ENCODE measurements around the gene CDA. TPM values are rescaled to one million over a fixed set of nuclear protein-coding genes. Genes with fewer than 3 reads are reported as not detected.

CDA gene
- total RNA-seq, 1 experiment from 2014 or later, result 0.62 TPM

DNA sequence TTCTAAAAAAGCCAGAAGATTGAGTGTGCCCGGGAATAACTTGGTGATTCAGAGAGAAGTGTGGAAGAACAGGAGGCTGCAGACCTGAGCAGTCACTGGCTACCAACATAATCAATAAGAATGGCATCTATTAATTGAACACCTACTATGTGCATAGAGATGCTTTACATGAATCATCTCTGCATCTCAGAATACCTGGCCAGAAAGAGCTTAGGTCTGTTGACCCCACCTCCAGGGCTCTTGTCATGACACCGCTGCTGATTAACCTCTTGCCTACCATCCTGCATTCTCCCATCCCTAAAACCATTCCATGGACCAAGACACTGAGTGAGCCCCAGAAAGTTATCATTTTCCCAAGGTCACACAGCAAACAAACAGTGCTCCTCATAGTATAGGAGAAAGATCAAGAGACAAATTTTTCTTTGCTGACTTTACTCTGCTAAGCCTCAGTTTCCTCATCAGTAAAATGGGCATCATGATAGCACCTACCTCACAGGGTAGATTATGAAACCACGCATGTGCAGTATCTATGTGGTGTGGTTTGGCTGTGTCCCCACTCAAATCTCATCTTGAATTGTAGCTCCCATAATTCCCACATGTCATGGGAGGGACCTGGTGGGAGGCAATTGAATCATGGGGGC is 28.1 kb downstream of the CDA start:
- TF ChIP-seq SIN3A (IDR thresholded peaks at IDR 0.05; ENCODE audit: borderline replicate concordance, insufficient read depth, low read depth, low read length), result no peak
- Histone ChIP-seq H3K9me3 (ENCODE audit: control insufficient read depth, insufficient read depth, low read depth, low read length) (no peaks in the 10 kb centered on the region), H3K27me3 (ENCODE audit: control insufficient read depth, insufficient read depth, low read length) (no peaks in the 10 kb centered on the region), H3K36me3 (ENCODE audit: control insufficient read depth, insufficient read depth, low read length) (no peaks in the 10 kb centered on the region), H3K4me1 (ENCODE audit: control insufficient read depth, insufficient read depth, low read length) (peaks cover 42% of the 10 kb centered on the region), H3K27ac (ENCODE audit: low read length) (no peak overlapping the region; the same call in 1 of the 2 replicates), H3K4me3 (ENCODE audit: low read depth in 2 of 2, low read length in 2 of 2) (no peak overlapping the region)
- in situ Hi-C loops (cut with HindIII; ENCODE audit: low pct_unique_long_range_greater_than_20kb, low sequenced_read_pairs) (no loop called here), intact Hi-C loops (cut with micrococcal nuclease; ENCODE audit: unreplicated experiment) (no loop called here)
- no TSS peak for BruUV-seq (replicated peaks)
- ChIA-PET CTCF (no interaction called here), POLR2A (no interaction called here)
- ATAC-seq, result no peak
- DNase-seq (ENCODE audit: low read depth, low spot score), result no peak

GRCh38 chr1:20618550-20618949 is 29.7 kb downstream of the CDA start:
- no TSS peak for BruUV-seq (replicated peaks)
- CTCF ChIA-PET, result interaction anchor here (0.7 kb wide), 1 partner anchor 187 kb away, joined by 4 read pairs; no protein-coding TSS in a partner anchor

More at GRCh38 chr1:20618550-20618949, 29.7 kb downstream of the CDA start:
- peaks cover 28% of the 10 kb centered on the region for H3K4me1 ChIP-seq (ENCODE audit: control insufficient read depth, insufficient read depth, low read length)
- in situ Hi-C loops (cut with HindIII; ENCODE audit: low pct_unique_long_range_greater_than_20kb, low sequenced_read_pairs) (no loop called here), intact Hi-C loops (cut with micrococcal nuclease; ENCODE audit: unreplicated experiment) (no loop called here)
- H3K36me3 ChIP-seq (ENCODE audit: control insufficient read depth, insufficient read depth, low read length), result no peaks in the 10 kb centered on the region
- H3K27me3 ChIP-seq (ENCODE audit: control insufficient read depth, insufficient read depth, low read length), result no peaks in the 10 kb centered on the region
- ATAC-seq, result no peak
- H3K27ac ChIP-seq (ENCODE audit: low read length), result 0 out of 2 replicates have a peak overlapping the region, but pooled peaks have one; percentile 8
- TF ChIP-seq REST (IDR thresholded peaks at IDR 0.05; ENCODE audit: insufficient read depth in 1 of 2, low read depth in 2 of 2, low read length in 1 of 2) (no peak), SIN3A (IDR thresholded peaks at IDR 0.05; ENCODE audit: borderline replicate concordance, insufficient read depth, low read depth, low read length) (no peak), POLR2AphosphoS5 (IDR thresholded peaks at IDR 0.05; ENCODE audit: low read depth, low read length) (no peak), TCF7L2 (IDR thresholded peaks at IDR 0.05; ENCODE audit: low read depth, low read length) (no peak)
- TF ChIP-seq, protein P1, sequence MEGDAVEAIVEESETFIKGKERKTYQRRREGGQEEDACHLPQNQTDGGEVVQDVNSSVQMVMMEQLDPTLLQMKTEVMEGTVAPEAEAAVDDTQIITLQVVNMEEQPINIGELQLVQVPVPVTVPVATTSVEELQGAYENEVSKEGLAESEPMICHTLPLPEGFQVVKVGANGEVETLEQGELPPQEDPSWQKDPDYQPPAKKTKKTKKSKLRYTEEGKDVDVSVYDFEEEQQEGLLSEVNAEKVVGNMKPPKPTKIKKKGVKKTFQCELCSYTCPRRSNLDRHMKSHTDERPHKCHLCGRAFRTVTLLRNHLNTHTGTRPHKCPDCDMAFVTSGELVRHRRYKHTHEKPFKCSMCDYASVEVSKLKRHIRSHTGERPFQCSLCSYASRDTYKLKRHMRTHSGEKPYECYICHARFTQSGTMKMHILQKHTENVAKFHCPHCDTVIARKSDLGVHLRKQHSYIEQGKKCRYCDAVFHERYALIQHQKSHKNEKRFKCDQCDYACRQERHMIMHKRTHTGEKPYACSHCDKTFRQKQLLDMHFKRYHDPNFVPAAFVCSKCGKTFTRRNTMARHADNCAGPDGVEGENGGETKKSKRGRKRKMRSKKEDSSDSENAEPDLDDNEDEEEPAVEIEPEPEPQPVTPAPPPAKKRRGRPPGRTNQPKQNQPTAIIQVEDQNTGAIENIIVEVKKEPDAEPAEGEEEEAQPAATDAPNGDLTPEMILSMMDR (IDR thresholded peaks at IDR 0.05), result no peak
- no peak for DNase-seq (ENCODE audit: low read depth, low spot score)
- POLR2A ChIA-PET, result interaction anchor here (0.7 kb wide), 1 partner anchor 21 kb away, joined by 5 read pairs; no protein-coding TSS in a partner anchor
- no peak overlapping the region for H3K4me3 ChIP-seq (ENCODE audit: low read depth in 2 of 2, low read length in 2 of 2)
- H3K9me3 ChIP-seq (ENCODE audit: control insufficient read depth, insufficient read depth, low read depth, low read length), result no peaks in the 10 kb centered on the region

All from Panc1 (cell line).